HG03571 (cell line): ENCODE results near the gene AP1M1.

Experiments used
- ATAC-seq: cut with Tn5 transposase; IDR thresholded peaks from one replicate; pipeline ENCODE4 v1.9.1; 2021; ENCODE audit not compliant: unreplicated experiment

AP1M1 gene

GRCh38 chr19:16207063-16207462 lies 9.4 kb downstream of the AP1M1 start:
- ATAC-seq: no peak

GRCh38 chr19:16207490-16208025 lies 9.8 kb downstream of the AP1M1 start:
- ATAC-seq: no peak

- ATAC-seq: no peak
These were observed 10.5 kb downstream of the AP1M1 start for GRCh38 chr19:16208064-16208759.

- ATAC-seq: no peak
These were observed 11.3 kb downstream of the AP1M1 start for GRCh38 chr19:16208847-16209665.

GRCh38 chr19:16210168-16210567 lies 12.5 kb downstream of the AP1M1 start:
- ATAC-seq: no peak

- no peak for ATAC-seq
These were observed 15.4 kb downstream of the AP1M1 start for GRCh38 chr19:16213076-16213475.

GRCh38 chr19:16216744-16217670 lies 19.3 kb downstream of the AP1M1 start:
- no peak for ATAC-seq

- ATAC-seq: no peak
These were observed 20.2 kb downstream of the AP1M1 start for GRCh38 chr19:16217716-16218451.

- no peak for ATAC-seq
These were observed 21.1 kb downstream of the AP1M1 start for GRCh38 chr19:16218851-16219250.

GRCh38 chr19:16222806-16223205 lies 25.1 kb downstream of the AP1M1 start:
- ATAC-seq: no peak

- ATAC-seq: no peak
These were observed 26.0 kb downstream of the AP1M1 start for GRCh38 chr19:16223746-16224145.

GRCh38 chr19:16224293-16225045 lies 26.8 kb downstream of the AP1M1 start:
- no peak for ATAC-seq

- no peak for ATAC-seq
These were observed 27.8 kb downstream of the AP1M1 start for GRCh38 chr19:16225279-16226183.

GRCh38 chr19:16226184-16226591 lies 28.5 kb downstream of the AP1M1 start:
- ATAC-seq: no peak

GRCh38 chr19:16226878-16227836 lies 29.4 kb downstream of the AP1M1 start:
- no peak for ATAC-seq

GRCh38 chr19:16227837-16228636 lies 30.3 kb downstream of the AP1M1 start:
- no peak for ATAC-seq
